LNCaP clone FGC (cell line): Measurements from ENCODE around the gene MT1X.

ENCODE experiments used
- DNase-seq: peaks from one replicate; pipeline ENCODE4 v3.0.0-alpha.2; 2011; ENCODE audit warnings: low read depth
- H3K4me3 ChIP-seq: 2 replicates; pipeline ENCODE4 v1.5.1; 2011; ENCODE audit warnings: mild to moderate bottlenecking, low read depth, low read length, control low read depth
- CTCF ChIP-seq: IDR thresholded peaks from 2 replicates; pipeline ENCODE4 v1.5.1; 2012; ENCODE audit warnings: mild to moderate bottlenecking; ENCODE audit not compliant: control insufficient read depth, insufficient read depth; ENCODE audit errors: extremely low read depth

The MT1X gene

GRCh38 chr16:56645838-56646237 is 36.4 kb upstream of the MT1X start:
- no peak overlapping the region for H3K4me3 ChIP-seq
- no peak for DNase-seq
- TF ChIP-seq CTCF = no peak

DNA sequence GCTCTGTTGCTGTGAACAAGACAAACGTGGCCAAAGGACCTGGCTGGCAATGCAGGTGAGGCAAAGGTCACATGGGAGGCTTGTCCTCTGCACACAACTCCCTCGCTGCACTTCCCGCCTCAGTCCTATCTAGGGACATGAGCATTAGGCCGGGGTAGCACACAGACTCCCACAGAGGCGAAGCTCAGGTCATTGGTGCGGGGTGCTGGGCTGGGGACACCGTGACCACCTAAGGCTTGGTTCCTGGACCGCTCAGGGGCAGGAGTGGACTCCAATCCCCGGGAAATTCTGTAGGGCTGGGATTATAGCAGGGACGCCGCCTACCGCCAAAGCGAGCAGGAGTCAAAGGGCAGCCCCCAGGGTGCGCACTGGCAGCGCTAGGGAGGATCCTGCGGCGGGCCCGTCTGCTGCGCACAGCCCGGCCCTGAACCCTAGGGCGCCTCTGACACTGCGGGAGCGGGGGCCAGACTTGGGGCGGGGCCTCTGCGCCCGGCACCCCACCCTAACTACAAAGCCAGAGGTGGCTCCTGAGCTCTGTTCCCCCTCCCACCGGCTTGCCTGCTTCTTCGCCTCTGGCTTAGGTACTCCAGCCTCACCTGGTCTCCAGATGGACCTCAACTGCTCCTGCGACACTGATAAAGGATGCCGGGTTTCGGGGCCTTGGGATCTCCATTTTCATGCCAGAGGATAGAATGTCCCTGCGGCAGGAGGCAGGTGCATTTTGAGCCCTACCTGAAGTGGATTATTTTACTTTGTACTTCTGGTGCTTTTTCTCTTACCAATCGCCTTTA is 34.4 kb upstream of the MT1X start:
- H3K4me3 ChIP-seq = no peak overlapping the region
- DNase-seq = no peak
- TF ChIP-seq CTCF = no peak

DNA sequence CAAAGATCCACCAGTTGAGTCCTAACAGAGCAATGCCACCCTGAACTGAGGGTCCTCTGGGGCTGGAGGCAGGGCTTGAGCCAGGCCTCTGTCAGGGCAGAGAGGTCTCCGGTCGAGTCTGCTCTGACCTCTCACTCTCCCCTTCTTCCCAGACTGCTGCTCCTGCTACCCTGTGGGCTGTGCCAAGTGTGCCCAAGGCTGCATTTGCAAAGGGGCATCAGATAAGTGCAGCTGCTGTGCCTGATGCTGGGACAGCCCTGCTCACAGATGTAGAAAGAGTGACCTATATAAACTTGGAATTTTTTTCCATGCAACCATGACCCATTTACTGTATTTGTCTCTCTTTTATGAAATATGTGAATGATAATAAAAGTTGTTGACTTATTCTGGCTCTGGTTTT is 33.0 kb upstream of the MT1X start:
- DNase-seq = no peak
- no peak for TF ChIP-seq CTCF
- no peak overlapping the region for H3K4me3 ChIP-seq

DNA sequence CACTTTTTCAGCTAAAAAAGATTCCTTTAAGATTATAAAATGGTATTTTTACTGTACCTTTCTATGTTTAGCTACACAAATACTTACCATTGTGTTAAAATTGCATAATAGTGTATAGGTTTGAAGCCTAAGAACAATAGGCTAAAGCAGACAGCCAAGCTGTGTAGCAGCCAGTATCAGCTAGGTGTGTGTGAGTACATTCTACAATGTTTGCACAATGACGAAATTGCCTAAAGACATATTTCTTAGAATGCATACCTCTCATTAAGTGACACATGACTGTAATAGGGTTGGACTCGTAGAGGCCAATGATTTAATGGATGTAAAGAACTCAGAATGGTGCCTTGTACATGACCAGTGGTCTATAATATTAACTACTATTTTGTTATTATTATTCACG is 32.5 kb upstream of the MT1X start:
- no peak for TF ChIP-seq CTCF
- DNase-seq = no peak
- no peak overlapping the region for H3K4me3 ChIP-seq

GRCh38 chr16:56651586-56651985 is 30.7 kb upstream of the MT1X start, which contains the start of gene MT1B:
Gene MT1B, plus strand, starts transcription at chr16:56651886. Its CDS starts 68 bp downstream, at chr16:56651954.
- no peak within 1 kb of the TSS for H3K4me3 ChIP-seq
- TF ChIP-seq CTCF = no peak

DNA sequence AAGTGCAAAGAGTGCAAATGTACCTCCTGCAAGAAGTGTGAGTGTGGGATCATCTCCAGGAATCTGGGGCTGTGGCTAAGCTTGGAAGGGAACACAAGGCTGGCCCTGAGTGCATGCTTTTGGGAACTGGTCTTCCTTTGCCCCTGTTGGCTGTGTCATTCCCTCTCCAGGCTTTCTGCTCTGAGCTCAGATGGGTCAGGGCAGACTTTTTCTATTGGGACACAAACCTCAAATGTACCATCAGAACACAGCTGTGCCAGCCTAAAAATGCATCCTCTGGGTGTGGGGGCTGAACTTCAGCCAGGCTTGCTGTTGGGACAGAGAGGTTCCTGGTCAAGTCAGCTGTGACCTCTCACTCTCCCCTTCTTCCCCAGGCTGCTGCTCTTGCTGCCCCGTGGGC is 29.7 kb upstream of the MT1X start:
- TF ChIP-seq CTCF = no peak

More at GRCh38 chr16:56651586-56651985, 30.7 kb upstream of the MT1X start, which contains the start of gene MT1B:
- DNase-seq = no peak

DNA sequence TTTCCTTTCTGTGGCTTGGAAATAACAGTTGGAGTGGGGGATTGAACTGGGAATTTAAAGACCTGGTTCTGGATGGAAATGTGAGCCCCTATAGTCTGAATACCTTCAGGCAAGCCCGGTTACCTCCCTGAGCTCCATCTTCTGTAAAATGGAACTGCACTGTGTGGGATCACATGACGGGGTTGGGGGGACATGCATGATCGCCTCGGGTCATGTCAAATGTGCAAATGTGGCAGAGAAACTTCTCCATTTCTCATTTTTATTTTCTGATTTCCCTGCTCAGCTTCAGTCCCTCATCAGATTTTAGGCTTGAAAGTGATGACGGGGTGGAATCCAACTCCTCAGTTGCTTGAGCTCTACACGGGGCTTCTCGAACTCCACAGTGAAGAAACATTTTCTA is 29.1 kb upstream of the MT1X start:
- no peak for TF ChIP-seq CTCF
- no peak overlapping the region for H3K4me3 ChIP-seq
- no peak for DNase-seq

More for the DNA sequence above, 29.7 kb upstream of the MT1X start:
- no peak for DNase-seq
- H3K4me3 ChIP-seq = no peak overlapping the region
